ENCODE data around the gene TRIP12.
A peak's percentile ranks its signal among the peaks of the same experiment; 100 is the strongest.

Gene TRIP12

DNA sequence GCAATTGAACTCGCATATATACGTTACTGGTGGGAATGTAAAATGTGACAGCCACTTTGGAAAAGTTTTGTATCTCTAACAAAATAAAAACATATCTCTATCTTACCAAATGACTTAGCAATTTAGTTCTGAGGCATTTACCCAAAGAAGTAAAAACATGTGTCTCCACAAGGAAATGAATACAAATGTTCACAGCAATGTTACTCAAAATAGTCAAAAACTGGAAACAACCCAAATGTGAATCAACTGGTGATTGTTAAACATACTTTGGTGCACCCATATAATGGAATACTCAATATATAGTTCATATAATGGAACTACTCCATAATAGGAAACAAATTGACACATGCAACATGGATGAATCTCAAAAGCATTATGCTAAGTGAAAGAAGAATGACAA lies 137.0 kb downstream of the TRIP12 start:
- H3K36me3 ChIP-seq, result peaks cover 32% of the 10 kb centered on the region
- no peaks in the 10 kb centered on the region for H3K9me3 ChIP-seq
- TF ChIP-seq, protein P1, sequence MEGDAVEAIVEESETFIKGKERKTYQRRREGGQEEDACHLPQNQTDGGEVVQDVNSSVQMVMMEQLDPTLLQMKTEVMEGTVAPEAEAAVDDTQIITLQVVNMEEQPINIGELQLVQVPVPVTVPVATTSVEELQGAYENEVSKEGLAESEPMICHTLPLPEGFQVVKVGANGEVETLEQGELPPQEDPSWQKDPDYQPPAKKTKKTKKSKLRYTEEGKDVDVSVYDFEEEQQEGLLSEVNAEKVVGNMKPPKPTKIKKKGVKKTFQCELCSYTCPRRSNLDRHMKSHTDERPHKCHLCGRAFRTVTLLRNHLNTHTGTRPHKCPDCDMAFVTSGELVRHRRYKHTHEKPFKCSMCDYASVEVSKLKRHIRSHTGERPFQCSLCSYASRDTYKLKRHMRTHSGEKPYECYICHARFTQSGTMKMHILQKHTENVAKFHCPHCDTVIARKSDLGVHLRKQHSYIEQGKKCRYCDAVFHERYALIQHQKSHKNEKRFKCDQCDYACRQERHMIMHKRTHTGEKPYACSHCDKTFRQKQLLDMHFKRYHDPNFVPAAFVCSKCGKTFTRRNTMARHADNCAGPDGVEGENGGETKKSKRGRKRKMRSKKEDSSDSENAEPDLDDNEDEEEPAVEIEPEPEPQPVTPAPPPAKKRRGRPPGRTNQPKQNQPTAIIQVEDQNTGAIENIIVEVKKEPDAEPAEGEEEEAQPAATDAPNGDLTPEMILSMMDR (IDR thresholded peaks at IDR 0.05; ENCODE audit: low read depth, low read length), result no peak
- no peak for DNase-seq
- no peaks in the 10 kb centered on the region for H3K4me1 ChIP-seq
- H3K27me3 ChIP-seq, result no peaks in the 10 kb centered on the region; the same call in 1 of the 2 replicates
- H3K4me3 ChIP-seq (ENCODE audit: low read depth, low read length), result no peak overlapping the region

DNA sequence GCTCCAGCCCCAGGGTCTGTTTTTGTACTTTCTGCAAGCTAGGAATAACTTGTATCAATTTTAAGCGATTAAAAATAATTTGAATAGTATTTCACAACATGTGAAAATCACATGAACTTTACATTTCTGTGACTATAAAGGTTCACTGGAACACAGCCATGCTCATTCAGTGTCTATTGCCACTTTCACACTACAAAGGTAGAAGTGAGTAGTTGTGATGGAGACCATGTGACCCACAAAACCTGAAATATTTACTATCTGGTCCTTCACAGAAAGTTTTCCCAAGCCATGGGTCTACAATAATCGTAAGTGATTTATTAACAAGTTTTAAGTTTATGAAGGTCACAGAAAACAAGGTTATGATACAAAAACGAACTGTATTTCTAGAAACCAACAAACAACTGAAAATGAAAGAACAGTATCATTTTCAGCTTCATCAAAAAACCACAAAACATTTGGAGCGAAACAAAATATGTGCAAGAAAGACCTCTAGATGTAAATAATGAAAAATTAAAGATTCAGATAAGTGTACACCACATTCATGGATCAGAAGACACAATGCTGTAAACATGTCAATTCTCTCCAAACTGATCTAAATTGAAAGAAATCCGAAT lies 138.6 kb downstream of the TRIP12 start:
- Histone ChIP-seq H3K9me3 (no peaks in the 10 kb centered on the region), H3K36me3 (peaks cover 21% of the 10 kb centered on the region), H3K4me3 (ENCODE audit: low read depth, low read length) (no peak overlapping the region), H3K27me3 (no peaks in the 10 kb centered on the region; the same call in 1 of the 2 replicates), H3K4me1 (no peaks in the 10 kb centered on the region)
- no peak for DNase-seq
- TF ChIP-seq, protein P1 (IDR thresholded peaks at IDR 0.05; ENCODE audit: low read depth, low read length), result no peak

GRCh38 chr2:229780856-229781773 lies 140.7 kb downstream of the TRIP12 start:
- no peaks in the 10 kb centered on the region for H3K4me1 ChIP-seq
- no peaks in the 10 kb centered on the region for H3K9me3 ChIP-seq
- no peaks in the 10 kb centered on the region; the same call in 1 of the 2 replicates for H3K27me3 ChIP-seq
- no peak for DNase-seq
- peaks cover 27% of the 10 kb centered on the region for H3K36me3 ChIP-seq
- no peak overlapping the region for H3K4me3 ChIP-seq (ENCODE audit: low read depth, low read length)
- TF ChIP-seq, protein P1 (IDR thresholded peaks at IDR 0.05; ENCODE audit: low read depth, low read length), result peak; percentile 93

GRCh38 chr2:229779650-229780049 lies 142.2 kb downstream of the TRIP12 start:
- no peak overlapping the region for H3K4me3 ChIP-seq (ENCODE audit: low read depth, low read length)
- TF ChIP-seq, protein P1 (IDR thresholded peaks at IDR 0.05; ENCODE audit: low read depth, low read length), result no peak
- no peak for DNase-seq
- peaks cover 27% of the 10 kb centered on the region for H3K36me3 ChIP-seq
- H3K9me3 ChIP-seq, result no peaks in the 10 kb centered on the region
- no peaks in the 10 kb centered on the region for H3K4me1 ChIP-seq
- H3K27me3 ChIP-seq, result no peaks in the 10 kb centered on the region

- Histone ChIP-seq H3K27me3 (no peaks in the 10 kb centered on the region), H3K9me3 (no peaks in the 10 kb centered on the region), H3K4me3 (ENCODE audit: low read depth, low read length) (no peak overlapping the region), H3K4me1 (no peaks in the 10 kb centered on the region), H3K36me3 (peaks cover 40% of the 10 kb centered on the region)
- DNase-seq, result no peak
- TF ChIP-seq, protein P1 (IDR thresholded peaks at IDR 0.05; ENCODE audit: low read depth, low read length), result no peak
Observed at GRCh38 chr2:229777716-229778115, 144.1 kb downstream of the TRIP12 start.
